HepG2 (cell line): ENCODE data around the gene ZMPSTE24. TPM values are rescaled to one million over a fixed set of nuclear protein-coding genes. Genes with fewer than 3 reads are reported as not detected.

Experiments
- GFI1 ChIP-seq: sonication (generic); formaldehyde crosslinking; IDR thresholded peaks from 2 replicates; pipeline ENCODE4 v1.5.0; 2020; ENCODE audit warnings: missing genetic modification reagents, mild to moderate bottlenecking, borderline replicate concordance
- HNRNPL ChIP-seq: fragments of 200-400 bp; formaldehyde crosslinking; IDR thresholded peaks from 2 replicates; pipeline ENCODE4 v1.6.1; 2017; ENCODE audit warnings: mild to moderate bottlenecking, low read depth, low read length
- KLF6 ChIP-seq: IDR thresholded peaks from 2 replicates; pipeline ENCODE4 v1.8.0; 2016; ENCODE audit warnings: missing biosample characterization, missing genetic modification reagents
- MEIS1 ChIP-seq: sonication (generic); formaldehyde crosslinking; IDR thresholded peaks from 2 replicates; pipeline ENCODE4 v1.9.0; 2021; ENCODE audit warnings: mild to moderate bottlenecking, missing genetic modification reagents, moderate library complexity, borderline replicate concordance
- POLR2A ChIP-seq, 2 experiments: IDR thresholded peaks; 2 replicates each; pipeline ENCODE4 v1.6.1; 2011; ENCODE audit warnings: low read depth in 2 of 2, low read length in 2 of 2, mild to moderate bottlenecking in 1 of 2, moderate library complexity in 1 of 2; ENCODE audit not compliant: insufficient read depth in 1 of 2
- TGIF2 ChIP-seq: IDR thresholded peaks from 2 replicates; pipeline ENCODE4 v1.6.1; 2016; ENCODE audit warnings: control low read depth, missing compliant biosample characterization
- ZFP41 ChIP-seq: sonication (generic); formaldehyde crosslinking; IDR thresholded peaks from 2 replicates; pipeline ENCODE4 v1.4.0; 2020; ENCODE audit warnings: mild to moderate bottlenecking, missing genetic modification reagents, borderline replicate concordance
- ZNF782 ChIP-seq: sonication (generic); formaldehyde crosslinking; IDR thresholded peaks from 2 replicates; pipeline ENCODE4 v1.4.0; 2020; ENCODE audit warnings: missing genetic modification reagents, mild to moderate bottlenecking, borderline replicate concordance
- ZSCAN20 ChIP-seq: sonication (generic); formaldehyde crosslinking; IDR thresholded peaks from 2 replicates; pipeline ENCODE4 v1.4.0; 2020; ENCODE audit warnings: missing genetic modification reagents, mild to moderate bottlenecking, borderline replicate concordance
- polyA plus RNA-seq, 8 experiments: library from polyadenylated mRNA; depleted of rRNA in 3 of 8; stranded (reverse) in 7 of 8; unstranded in 1 of 8; fragments of >200 nt; fragmentation: Illumina TruSeq in 4 of 8; extraction: Trizol in 4 of 8; gene quantifications; 2 replicates each; pipeline versions ENCODE4 v1.2.1 to v1.2.3, GENCODE V29; 2011 to 2016; ENCODE audit warnings: low read depth in 4 of 8, missing spikeins in 1 of 8, mixed read lengths in 1 of 8; ENCODE audit not compliant: insufficient read depth in 1 of 8
- total RNA-seq, 5 experiments: library from RNA; depleted of rRNA; stranded (reverse); fragments of >200 nt; fragmentation: Illumina TruSeq; extraction: Trizol; gene quantifications; 2 replicates each; pipeline ENCODE4 v1.2.3, GENCODE V29; 2016; ENCODE audit warnings: low read depth in 1 of 5
- TF ChIP-seq, protein P1 (sequence below): sonication (generic); formaldehyde crosslinking; IDR thresholded peaks from 2 replicates; pipeline ENCODE4 v1.5.0; 2020; ENCODE audit warnings: missing genetic modification reagents, mild to moderate bottlenecking, borderline replicate concordance
- TF ChIP-seq, protein P2 (sequence below): sonication (generic); formaldehyde crosslinking; IDR thresholded peaks from 2 replicates; pipeline ENCODE4 v1.8.0; 2022; ENCODE audit warnings: low read depth, missing genetic modification reagents
- TF ChIP-seq, protein P3 (sequence below): sonication (generic); formaldehyde crosslinking; IDR thresholded peaks from 2 replicates; pipeline ENCODE4 v1.5.1; 2020; ENCODE audit warnings: missing genetic modification reagents, mild to moderate bottlenecking, borderline replicate concordance
- TF ChIP-seq, protein P4 (sequence below): IDR thresholded peaks from 2 replicates; pipeline ENCODE4 v1.6.1; 2016; ENCODE audit warnings: missing compliant biosample characterization, missing genetic modification reagents, borderline replicate concordance
- TF ChIP-seq, protein P5 (sequence below): sonication (generic); formaldehyde crosslinking; IDR thresholded peaks from 2 replicates; pipeline ENCODE4 v1.5.1; 2020; ENCODE audit warnings: missing genetic modification reagents, mild to moderate bottlenecking, borderline replicate concordance
- TF ChIP-seq, protein P6 (sequence below): IDR thresholded peaks from 2 replicates; pipeline ENCODE4 v1.6.1; 2016; ENCODE audit warnings: low read depth, control low read depth
- TF ChIP-seq, protein P7 (sequence below): IDR thresholded peaks from 2 replicates; pipeline ENCODE4 v1.6.1; 2016; ENCODE audit warnings: missing genetic modification reagents, missing compliant biosample characterization
- TF ChIP-seq, protein P8 (sequence below): sonication (generic); formaldehyde crosslinking; conservative IDR thresholded peaks from 2 replicates; pipeline ENCODE4 v1.8.0; 2022; ENCODE audit warnings: missing genetic modification reagents

The ZMPSTE24 gene
- total and polyA plus RNA-seq, 2 of the 13 experiments (the other 11 are each of a cell fraction or from before 2014, with no cell fraction given): 13.6 to 60.2 TPM

DNA sequence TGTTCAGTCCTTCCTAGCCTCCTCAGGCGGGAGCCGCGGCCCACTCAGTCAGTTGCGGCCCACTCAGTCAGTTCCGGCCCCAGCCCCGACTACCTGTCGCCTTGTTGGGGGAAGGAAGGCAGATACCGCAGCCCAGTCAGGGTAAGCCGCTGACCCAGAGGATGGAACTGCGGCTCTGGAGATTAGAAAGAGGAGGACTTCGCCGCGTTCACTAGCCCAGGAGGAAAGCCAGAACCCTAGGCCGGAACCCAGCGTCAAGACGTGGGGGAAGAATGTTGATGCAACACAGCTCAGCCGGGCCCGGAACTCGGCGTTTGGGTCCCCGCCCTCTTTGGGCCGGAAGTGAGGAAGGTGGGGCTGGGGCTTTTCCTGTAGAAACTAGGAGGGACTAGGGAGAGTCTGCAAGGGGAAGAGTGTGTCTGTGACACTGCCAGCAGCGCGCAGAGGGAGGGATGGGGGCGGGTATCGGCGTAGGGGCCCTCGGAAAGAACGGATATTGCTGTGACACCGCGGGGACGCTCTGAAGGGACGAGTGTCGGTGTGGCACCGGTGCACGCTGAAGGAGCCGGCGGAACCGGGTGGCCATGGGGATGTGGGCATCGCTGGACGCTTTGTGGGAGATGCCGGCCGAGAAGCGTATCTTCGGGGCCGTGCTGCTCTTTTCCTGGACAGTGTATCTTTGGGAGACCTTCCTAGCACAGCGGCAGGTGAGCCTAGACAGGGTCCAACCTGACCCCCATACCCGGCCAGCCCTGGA, at the start of gene ZMPSTE24 (continued):
- TF ChIP-seq, protein P1, sequence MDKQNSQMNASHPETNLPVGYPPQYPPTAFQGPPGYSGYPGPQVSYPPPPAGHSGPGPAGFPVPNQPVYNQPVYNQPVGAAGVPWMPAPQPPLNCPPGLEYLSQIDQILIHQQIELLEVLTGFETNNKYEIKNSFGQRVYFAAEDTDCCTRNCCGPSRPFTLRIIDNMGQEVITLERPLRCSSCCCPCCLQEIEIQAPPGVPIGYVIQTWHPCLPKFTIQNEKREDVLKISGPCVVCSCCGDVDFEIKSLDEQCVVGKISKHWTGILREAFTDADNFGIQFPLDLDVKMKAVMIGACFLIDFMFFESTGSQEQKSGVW (CRISPR knock-in tag): no peak
- TF ChIP-seq, protein P2, sequence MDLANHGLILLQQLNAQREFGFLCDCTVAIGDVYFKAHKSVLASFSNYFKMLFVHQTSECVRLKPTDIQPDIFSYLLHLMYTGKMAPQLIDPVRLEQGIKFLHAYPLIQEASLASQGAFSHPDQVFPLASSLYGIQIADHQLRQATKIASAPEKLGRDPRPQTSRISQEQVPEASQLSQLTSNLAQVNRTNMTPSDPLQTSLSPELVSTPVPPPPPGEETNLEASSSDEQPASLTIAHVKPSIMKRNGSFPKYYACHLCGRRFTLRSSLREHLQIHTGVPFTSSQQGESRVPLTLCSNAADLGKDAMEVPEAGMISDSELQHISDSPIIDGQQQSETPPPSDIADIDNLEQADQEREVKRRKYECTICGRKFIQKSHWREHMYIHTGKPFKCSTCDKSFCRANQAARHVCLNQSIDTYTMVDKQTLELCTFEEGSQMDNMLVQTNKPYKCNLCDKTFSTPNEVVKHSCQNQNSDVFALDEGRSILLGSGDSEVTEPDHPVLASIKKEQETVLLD (CRISPR knock-in tag): peak; percentile 88
- TF ChIP-seq, protein P3, sequence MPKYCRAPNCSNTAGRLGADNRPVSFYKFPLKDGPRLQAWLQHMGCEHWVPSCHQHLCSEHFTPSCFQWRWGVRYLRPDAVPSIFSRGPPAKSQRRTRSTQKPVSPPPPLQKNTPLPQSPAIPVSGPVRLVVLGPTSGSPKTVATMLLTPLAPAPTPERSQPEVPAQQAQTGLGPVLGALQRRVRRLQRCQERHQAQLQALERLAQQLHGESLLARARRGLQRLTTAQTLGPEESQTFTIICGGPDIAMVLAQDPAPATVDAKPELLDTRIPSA (CRISPR knock-in tag): no peak
- TF ChIP-seq ZNF782 (CRISPR knock-in tag) (peak; percentile 90; the same call in 1 of the 2 replicates), POLR2A (IDR thresholded peaks at IDR 0.05; ENCODE audit: insufficient read depth in 1 of 2, low read depth in 2 of 2, low read length in 2 of 2) (peak; percentile 74 to 81), HNRNPL (peak; percentile 61), TGIF2 (peak; percentile 97), GFI1 (peak; percentile 75), ZFP41 (CRISPR knock-in tag) (no peak; the same call in 1 of the 2 replicates), MEIS1 (CRISPR knock-in tag) (peak; percentile 96), KLF6 (CRISPR knock-in tag) (peak; percentile 49), ZSCAN20 (CRISPR knock-in tag) (no peak)
- TF ChIP-seq, protein P4, sequence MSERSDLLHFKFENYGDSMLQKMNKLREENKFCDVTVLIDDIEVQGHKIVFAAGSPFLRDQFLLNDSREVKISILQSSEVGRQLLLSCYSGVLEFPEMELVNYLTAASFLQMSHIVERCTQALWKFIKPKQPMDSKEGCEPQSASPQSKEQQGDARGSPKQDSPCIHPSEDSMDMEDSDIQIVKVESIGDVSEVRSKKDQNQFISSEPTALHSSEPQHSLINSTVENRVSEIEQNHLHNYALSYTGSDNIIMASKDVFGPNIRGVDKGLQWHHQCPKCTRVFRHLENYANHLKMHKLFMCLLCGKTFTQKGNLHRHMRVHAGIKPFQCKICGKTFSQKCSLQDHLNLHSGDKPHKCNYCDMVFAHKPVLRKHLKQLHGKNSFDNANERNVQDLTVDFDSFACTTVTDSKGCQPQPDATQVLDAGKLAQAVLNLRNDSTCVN (CRISPR knock-in tag): peak; percentile 63; the same call in 1 of the 2 replicates
- TF ChIP-seq, protein P5, sequence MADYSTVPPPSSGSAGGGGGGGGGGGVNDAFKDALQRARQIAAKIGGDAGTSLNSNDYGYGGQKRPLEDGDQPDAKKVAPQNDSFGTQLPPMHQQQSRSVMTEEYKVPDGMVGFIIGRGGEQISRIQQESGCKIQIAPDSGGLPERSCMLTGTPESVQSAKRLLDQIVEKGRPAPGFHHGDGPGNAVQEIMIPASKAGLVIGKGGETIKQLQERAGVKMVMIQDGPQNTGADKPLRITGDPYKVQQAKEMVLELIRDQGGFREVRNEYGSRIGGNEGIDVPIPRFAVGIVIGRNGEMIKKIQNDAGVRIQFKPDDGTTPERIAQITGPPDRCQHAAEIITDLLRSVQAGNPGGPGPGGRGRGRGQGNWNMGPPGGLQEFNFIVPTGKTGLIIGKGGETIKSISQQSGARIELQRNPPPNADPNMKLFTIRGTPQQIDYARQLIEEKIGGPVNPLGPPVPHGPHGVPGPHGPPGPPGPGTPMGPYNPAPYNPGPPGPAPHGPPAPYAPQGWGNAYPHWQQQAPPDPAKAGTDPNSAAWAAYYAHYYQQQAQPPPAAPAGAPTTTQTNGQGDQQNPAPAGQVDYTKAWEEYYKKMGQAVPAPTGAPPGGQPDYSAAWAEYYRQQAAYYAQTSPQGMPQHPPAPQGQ: 0 out of 2 replicates have a peak, but pooled peaks have one; percentile 73
- TF ChIP-seq, protein P6, sequence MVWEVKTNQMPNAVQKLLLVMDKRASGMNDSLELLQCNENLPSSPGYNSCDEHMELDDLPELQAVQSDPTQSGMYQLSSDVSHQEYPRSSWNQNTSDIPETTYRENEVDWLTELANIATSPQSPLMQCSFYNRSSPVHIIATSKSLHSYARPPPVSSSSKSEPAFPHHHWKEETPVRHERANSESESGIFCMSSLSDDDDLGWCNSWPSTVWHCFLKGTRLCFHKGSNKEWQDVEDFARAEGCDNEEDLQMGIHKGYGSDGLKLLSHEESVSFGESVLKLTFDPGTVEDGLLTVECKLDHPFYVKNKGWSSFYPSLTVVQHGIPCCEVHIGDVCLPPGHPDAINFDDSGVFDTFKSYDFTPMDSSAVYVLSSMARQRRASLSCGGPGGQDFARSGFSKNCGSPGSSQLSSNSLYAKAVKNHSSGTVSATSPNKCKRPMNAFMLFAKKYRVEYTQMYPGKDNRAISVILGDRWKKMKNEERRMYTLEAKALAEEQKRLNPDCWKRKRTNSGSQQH (CRISPR knock-in tag): peak; percentile 91
- TF ChIP-seq, protein P7, sequence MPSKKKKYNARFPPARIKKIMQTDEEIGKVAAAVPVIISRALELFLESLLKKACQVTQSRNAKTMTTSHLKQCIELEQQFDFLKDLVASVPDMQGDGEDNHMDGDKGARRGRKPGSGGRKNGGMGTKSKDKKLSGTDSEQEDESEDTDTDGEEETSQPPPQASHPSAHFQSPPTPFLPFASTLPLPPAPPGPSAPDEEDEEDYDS: peak; percentile 57; the same call in 1 of the 2 replicates
- TF ChIP-seq, protein P8, sequence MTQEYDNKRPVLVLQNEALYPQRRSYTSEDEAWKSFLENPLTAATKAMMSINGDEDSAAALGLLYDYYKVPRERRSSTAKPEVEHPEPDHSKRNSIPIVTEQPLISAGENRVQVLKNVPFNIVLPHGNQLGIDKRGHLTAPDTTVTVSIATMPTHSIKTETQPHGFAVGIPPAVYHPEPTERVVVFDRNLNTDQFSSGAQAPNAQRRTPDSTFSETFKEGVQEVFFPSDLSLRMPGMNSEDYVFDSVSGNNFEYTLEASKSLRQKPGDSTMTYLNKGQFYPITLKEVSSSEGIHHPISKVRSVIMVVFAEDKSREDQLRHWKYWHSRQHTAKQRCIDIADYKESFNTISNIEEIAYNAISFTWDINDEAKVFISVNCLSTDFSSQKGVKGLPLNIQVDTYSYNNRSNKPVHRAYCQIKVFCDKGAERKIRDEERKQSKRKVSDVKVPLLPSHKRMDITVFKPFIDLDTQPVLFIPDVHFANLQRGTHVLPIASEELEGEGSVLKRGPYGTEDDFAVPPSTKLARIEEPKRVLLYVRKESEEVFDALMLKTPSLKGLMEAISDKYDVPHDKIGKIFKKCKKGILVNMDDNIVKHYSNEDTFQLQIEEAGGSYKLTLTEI (CRISPR knock-in tag): no peak; the same call in 1 of the 2 replicates
